ACC112 (cell line): ENCODE data around the gene CYP2W1.
"Not testable (repeated sequence)": the region's sequence is repeated elsewhere in the genome, so short reads cannot be mapped to it uniquely, and the experiment has no call there.

ENCODE experiments used
- H2AFZ ChIP-seq: fragments of 200-600 bp; sonication (generic); one replicate; pipeline ENCODE4 v1.6.0; 2017; ENCODE audit warnings: antibody characterized with exemption, low read length; ENCODE audit not compliant: unreplicated experiment
- H3K27ac ChIP-seq: fragments of 200-600 bp; sonication (generic); 2 replicates; pipeline ENCODE4 v1.5.1; 2014; ENCODE audit warnings: low read depth, mild to moderate bottlenecking, antibody characterized with exemption, low read length, moderate library complexity
- H3K27me3 ChIP-seq: fragments of 200-600 bp; sonication (generic); 2 replicates; pipeline ENCODE4 v1.6.1; 2014; ENCODE audit warnings: mild to moderate bottlenecking, antibody characterized with exemption, low read length, moderate library complexity, mixed read lengths; ENCODE audit not compliant: insufficient read depth
- H3K36me3 ChIP-seq: fragments of 200-600 bp; sonication (generic); 2 replicates; pipeline ENCODE4 v1.6.1; 2016; ENCODE audit warnings: mild to moderate bottlenecking, antibody characterized with exemption, low read length, moderate library complexity, mixed read lengths; ENCODE audit not compliant: insufficient read depth
- H3K4me1 ChIP-seq: fragments of 200-600 bp; sonication (generic); one replicate; pipeline ENCODE4 v1.6.1; 2016; ENCODE audit warnings: low read length, mixed read lengths; ENCODE audit not compliant: insufficient read depth, unreplicated experiment, control insufficient read depth
- H3K4me3 ChIP-seq: fragments of 200-600 bp; sonication (generic); 2 replicates; pipeline ENCODE4 v1.5.1; 2014; ENCODE audit warnings: mild to moderate bottlenecking, low read depth, low read length
- H3K79me2 ChIP-seq: fragments of 200-600 bp; sonication (generic); one replicate; pipeline ENCODE4 v1.6.0; 2016; ENCODE audit warnings: low read length; ENCODE audit not compliant: control insufficient read depth, unreplicated experiment, insufficient read depth

CYP2W1 gene

GRCh38 chr7:994592-995308 is 11.8 kb downstream of the CYP2W1 start:
- Histone ChIP-seq H3K4me3 (no peak overlapping the region), H3K27ac (no peak overlapping the region), H3K79me2 (no peaks in the 10 kb centered on the region), H3K36me3 (no peaks in the 10 kb centered on the region), H3K4me1 (no peaks in the 10 kb centered on the region), H2AFZ (no peak overlapping the region), H3K27me3 (no peaks in the 10 kb centered on the region)

GRCh38 chr7:995571-995970 is 12.6 kb downstream of the CYP2W1 start:
- Histone ChIP-seq H3K27ac (no peak overlapping the region), H3K4me1 (no peaks in the 10 kb centered on the region), H3K36me3 (no peaks in the 10 kb centered on the region), H3K4me3 (no peak overlapping the region), H3K79me2 (no peaks in the 10 kb centered on the region), H2AFZ (no peak overlapping the region), H3K27me3 (no peaks in the 10 kb centered on the region)

GRCh38 chr7:996079-996872 is 13.3 kb downstream of the CYP2W1 start:
- Histone ChIP-seq H3K4me1 (no peaks in the 10 kb centered on the region), H2AFZ (no peak overlapping the region), H3K27me3 (no peaks in the 10 kb centered on the region), H3K4me3 (no peak overlapping the region), H3K79me2 (no peaks in the 10 kb centered on the region), H3K27ac (no peak overlapping the region), H3K36me3 (no peaks in the 10 kb centered on the region)

- H3K36me3 ChIP-seq = no peaks in the 10 kb centered on the region
- no peak overlapping the region for H3K4me3 ChIP-seq
- no peaks in the 10 kb centered on the region for H3K4me1 ChIP-seq
- H2AFZ ChIP-seq = no peak overlapping the region
- no peaks in the 10 kb centered on the region for H3K27me3 ChIP-seq
- H3K79me2 ChIP-seq = no peaks in the 10 kb centered on the region
- H3K27ac ChIP-seq = no peak overlapping the region
Measured at GRCh38 chr7:997404-998395, 14.7 kb downstream of the CYP2W1 start.

GRCh38 chr7:999149-999879 is 16.3 kb downstream of the CYP2W1 start:
- Histone ChIP-seq H3K27ac (no peak overlapping the region), H2AFZ (no peak overlapping the region), H3K79me2 (no peaks in the 10 kb centered on the region), H3K36me3 (no peaks in the 10 kb centered on the region), H3K4me1 (no peaks in the 10 kb centered on the region), H3K27me3 (no peaks in the 10 kb centered on the region), H3K4me3 (no peak overlapping the region)

- H3K27ac ChIP-seq = no peak overlapping the region
- no peaks in the 10 kb centered on the region for H3K36me3 ChIP-seq
- H3K4me1 ChIP-seq = no peaks in the 10 kb centered on the region
- H3K27me3 ChIP-seq = no peaks in the 10 kb centered on the region
- H3K79me2 ChIP-seq = no peaks in the 10 kb centered on the region
- no peak overlapping the region for H3K4me3 ChIP-seq
- no peak overlapping the region for H2AFZ ChIP-seq
Measured at GRCh38 chr7:999941-1000935, 17.3 kb downstream of the CYP2W1 start.

- H3K4me1 ChIP-seq = not testable (repeated sequence)
Measured at GRCh38 chr7:1001069-1001770, 18.2 kb downstream of the CYP2W1 start.

GRCh38 chr7:1002026-1002425 is 19.0 kb downstream of the CYP2W1 start:
- not testable (repeated sequence) for H3K79me2 ChIP-seq, H3K27ac ChIP-seq, H3K4me3 ChIP-seq, H3K36me3 ChIP-seq, H2AFZ ChIP-seq, H3K4me1 ChIP-seq, H3K27me3 ChIP-seq

More at GRCh38 chr7:1001069-1001770, 18.2 kb downstream of the CYP2W1 start:
- not testable (repeated sequence) for H3K27ac ChIP-seq, H2AFZ ChIP-seq, H3K27me3 ChIP-seq, H3K4me3 ChIP-seq, H3K36me3 ChIP-seq, H3K79me2 ChIP-seq

GRCh38 chr7:1002445-1002844 is 19.5 kb downstream of the CYP2W1 start:
- H3K36me3 ChIP-seq, H2AFZ ChIP-seq, H3K27ac ChIP-seq: not testable (repeated sequence)

More at GRCh38 chr7:1002445-1002844, 19.5 kb downstream of the CYP2W1 start:
- H3K4me1 ChIP-seq, H3K27me3 ChIP-seq, H3K4me3 ChIP-seq, H3K79me2 ChIP-seq: not testable (repeated sequence)
